MM.1S (cell line): ENCODE measurements around the gene LBHD2.

Experiments
- CTCF ChIP-seq: fragments of 300-600 bp; sonication (generic); IDR thresholded peaks from 2 replicates; pipeline ENCODE4 v1.5.1; 2016; ENCODE audit warnings: antibody characterized with exemption, low read length, mixed read lengths
- EZH2 ChIP-seq: fragments of 300-600 bp; sonication (generic); optimal IDR thresholded peaks from 2 replicates; pipeline ENCODE3; 2017; ENCODE audit warnings: low read depth, mild to moderate bottlenecking, antibody characterized with exemption, low read length, mixed read lengths
- EZH2phosphoT487 ChIP-seq: fragments of 300-600 bp; sonication (generic); IDR thresholded peaks from 2 replicates; pipeline ENCODE4 v1.6.1; 2018; ENCODE audit warnings: antibody characterized with exemption, low read length

GRCh38 chr14:103078860-103079587, 5.0 kb upstream of the LBHD2 start:
- TF ChIP-seq CTCF (no peak), EZH2 (no peak), EZH2phosphoT487 (no peak)
